Sigmoid colon (tissue), 4 donors: ENCODE measurements around the gene FIGLA.

Experiments used
- CTCF ChIP-seq, 4 experiments: fragments of 450-650 bp in 3 of 4; fragments of 200-600 bp in 1 of 4; IDR thresholded peaks; one replicate each; pipeline ENCODE4 v1.5.1; 2016 to 2019; ENCODE audit warnings: antibody characterized with exemption in 4 of 4, mild to moderate bottlenecking in 3 of 4, moderate library complexity in 2 of 4
- EP300 ChIP-seq, 4 donors: sonication (generic); formaldehyde crosslinking; IDR thresholded peaks; one replicate each; pipeline ENCODE4 v1.6.1; 2017; ENCODE audit warnings: antibody characterized with exemption in 4 of 4
- POLR2A ChIP-seq, 2 donors: fragments of 450-650 bp; IDR thresholded peaks; one replicate each; pipeline ENCODE4 v1.6.1; 2016; ENCODE audit warnings: antibody characterized with exemption in 2 of 2, mild to moderate bottlenecking in 2 of 2, moderate library complexity in 2 of 2
- POLR2AphosphoS5 ChIP-seq, 4 donors: sonication (generic); formaldehyde crosslinking; IDR thresholded peaks; one replicate each; pipeline ENCODE4 v1.6.1; 2017; ENCODE audit warnings: antibody characterized with exemption in 4 of 4

DNA sequence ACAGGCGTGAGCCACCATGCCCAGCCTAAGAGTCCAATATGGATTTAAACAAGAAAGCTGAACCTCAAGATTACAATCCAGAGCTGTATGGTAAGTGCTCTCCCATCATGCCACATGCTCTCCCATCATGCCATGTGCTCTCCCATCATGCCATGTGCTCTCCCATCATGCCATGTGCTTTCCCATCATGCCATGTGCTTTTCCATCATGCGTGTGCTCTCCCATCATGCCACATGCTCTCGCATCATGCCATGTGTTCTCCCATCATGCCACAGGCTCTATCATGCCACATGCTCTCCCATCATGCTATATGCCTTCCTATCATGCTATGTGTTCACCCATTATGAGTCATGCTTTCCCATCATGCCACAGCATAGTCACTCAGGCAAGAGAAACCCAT is 43.2 kb downstream of the FIGLA start:
- no peak for TF ChIP-seq CTCF (IDR thresholded peaks at IDR 0.05)
- no peak for TF ChIP-seq POLR2AphosphoS5 (IDR thresholded peaks at IDR 0.05)
- TF ChIP-seq POLR2A (IDR thresholded peaks at IDR 0.05), result no peak
- no peak for TF ChIP-seq EP300 (IDR thresholded peaks at IDR 0.05)
